Peyer's patch (tissue), 4 donors: ENCODE data around the gene KRTAP1-1.

Experiments
- POLR2A ChIP-seq, 2 donors: fragments of 450-650 bp; IDR thresholded peaks; one replicate each; pipeline ENCODE4 v1.5.1; 2017; ENCODE audit warnings: antibody characterized with exemption in 2 of 2, mild to moderate bottlenecking in 2 of 2, moderate library complexity in 2 of 2
- TF ChIP-seq, protein P1 (sequence below), 6 experiments: fragments of 450-650 bp in 4 of 6; fragments of 200-600 bp in 2 of 6; sonication (generic) in 1 of 6; IDR thresholded peaks; one replicate each; pipeline ENCODE4 v1.5.1; 2017 to 2019; ENCODE audit warnings: antibody characterized with exemption in 6 of 6, mild to moderate bottlenecking in 3 of 6, moderate library complexity in 1 of 6

DNA sequence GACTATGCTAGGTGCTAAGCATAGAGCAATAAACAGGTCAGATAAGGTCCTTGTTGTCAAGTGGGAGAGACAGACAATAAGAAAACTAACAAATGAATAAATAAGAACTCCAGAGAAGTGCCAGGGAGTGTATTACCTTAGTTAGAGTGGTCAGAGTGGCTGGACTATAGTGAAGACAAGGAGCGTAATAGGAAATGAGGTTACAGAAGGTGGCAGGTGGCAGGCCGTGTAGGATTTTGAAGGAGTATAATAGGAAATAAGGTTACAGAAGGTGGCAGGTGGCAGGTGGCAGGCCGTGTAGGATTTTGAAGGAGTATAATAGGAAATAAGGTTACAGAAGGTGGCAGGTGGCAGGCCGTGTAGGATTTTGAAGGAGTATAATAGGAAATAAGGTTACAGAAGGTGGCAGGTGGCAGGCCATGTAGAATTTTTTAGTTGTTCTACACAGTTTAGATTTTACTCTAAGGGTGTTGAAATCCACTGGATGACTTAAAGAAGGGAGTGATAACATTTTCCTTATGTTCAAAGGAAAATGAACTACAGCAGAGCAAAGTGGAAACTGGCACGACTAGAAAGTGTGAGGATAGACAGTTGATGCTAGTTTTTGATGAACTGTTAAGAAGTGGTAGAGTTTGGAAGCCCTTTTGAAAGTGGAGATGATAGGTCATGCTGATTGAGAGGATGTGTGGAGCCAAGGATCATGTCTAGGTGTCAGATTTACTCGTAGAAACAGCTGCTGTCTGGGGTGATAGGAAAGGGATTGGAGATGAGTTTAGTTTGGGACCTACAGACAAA is 28.7 kb downstream of the KRTAP1-1 start:
- TF ChIP-seq, protein P1, sequence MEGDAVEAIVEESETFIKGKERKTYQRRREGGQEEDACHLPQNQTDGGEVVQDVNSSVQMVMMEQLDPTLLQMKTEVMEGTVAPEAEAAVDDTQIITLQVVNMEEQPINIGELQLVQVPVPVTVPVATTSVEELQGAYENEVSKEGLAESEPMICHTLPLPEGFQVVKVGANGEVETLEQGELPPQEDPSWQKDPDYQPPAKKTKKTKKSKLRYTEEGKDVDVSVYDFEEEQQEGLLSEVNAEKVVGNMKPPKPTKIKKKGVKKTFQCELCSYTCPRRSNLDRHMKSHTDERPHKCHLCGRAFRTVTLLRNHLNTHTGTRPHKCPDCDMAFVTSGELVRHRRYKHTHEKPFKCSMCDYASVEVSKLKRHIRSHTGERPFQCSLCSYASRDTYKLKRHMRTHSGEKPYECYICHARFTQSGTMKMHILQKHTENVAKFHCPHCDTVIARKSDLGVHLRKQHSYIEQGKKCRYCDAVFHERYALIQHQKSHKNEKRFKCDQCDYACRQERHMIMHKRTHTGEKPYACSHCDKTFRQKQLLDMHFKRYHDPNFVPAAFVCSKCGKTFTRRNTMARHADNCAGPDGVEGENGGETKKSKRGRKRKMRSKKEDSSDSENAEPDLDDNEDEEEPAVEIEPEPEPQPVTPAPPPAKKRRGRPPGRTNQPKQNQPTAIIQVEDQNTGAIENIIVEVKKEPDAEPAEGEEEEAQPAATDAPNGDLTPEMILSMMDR (IDR thresholded peaks at IDR 0.05): no peak
- no peak for TF ChIP-seq POLR2A (IDR thresholded peaks at IDR 0.05)
